GM23338 (cell line): ENCODE data around the gene ITIH4. TPM values are rescaled to one million over a fixed set of nuclear protein-coding genes. Genes with fewer than 3 reads are reported as not detected.

Experiments used
- POLR2AphosphoS5 ChIP-seq: IDR thresholded peaks from 2 replicates; pipeline ENCODE4 v1.6.1; 2016; ENCODE audit warnings: antibody characterized with exemption, low read depth
- ZNF114 ChIP-seq: fragments of 250-450 bp; sonication (Bioruptor Pico); IDR thresholded peaks from 2 replicates; pipeline ENCODE4 v1.5.0; 2020; ENCODE audit warnings: mild to moderate bottlenecking, moderate library complexity
- polyA plus RNA-seq: library from polyadenylated mRNA; unstranded; fragments of >200 nt; fragmentation: Nextera tagmentation; extraction: Ambion mirVana; gene quantifications from 2 replicates; pipeline ENCODE4 v1.2.1, GENCODE V29; 2016
- total RNA-seq: library from RNA; depleted of rRNA; stranded (reverse); fragments of >200 nt; shearing (Covaris generic); gene quantifications from 2 replicates; pipeline ENCODE4 v1.2.3, GENCODE V29; 2014
- TF ChIP-seq, protein P1 (sequence below): fragments of 250-450 bp; sonication (Bioruptor Pico); IDR thresholded peaks from 2 replicates; pipeline ENCODE4 v1.5.0; 2020; ENCODE audit warnings: mild to moderate bottlenecking, moderate library complexity
- TF ChIP-seq, protein P2 (sequence below): IDR thresholded peaks from one replicate; pipeline ENCODE4 v1.6.1; 2018; ENCODE audit warnings: antibody characterized with exemption; ENCODE audit not compliant: unreplicated experiment
- TF ChIP-seq, protein P3 (sequence below), 2 experiments: fragments of 200-600 bp in 1 of 2; sonication (generic) in 1 of 2; conservative IDR thresholded peaks; 2 replicates each; pipeline versions ENCODE4 v1.5.1 to v1.6.1; 2016 to 2017; ENCODE audit warnings: antibody characterized with exemption in 2 of 2, low read depth in 2 of 2, mild to moderate bottlenecking in 2 of 2, moderate library complexity in 1 of 2

The ITIH4 gene
- total and polyA plus RNA-seq, 2 experiments from 2014 or later: 0.82 to 1.4 TPM

DNA sequence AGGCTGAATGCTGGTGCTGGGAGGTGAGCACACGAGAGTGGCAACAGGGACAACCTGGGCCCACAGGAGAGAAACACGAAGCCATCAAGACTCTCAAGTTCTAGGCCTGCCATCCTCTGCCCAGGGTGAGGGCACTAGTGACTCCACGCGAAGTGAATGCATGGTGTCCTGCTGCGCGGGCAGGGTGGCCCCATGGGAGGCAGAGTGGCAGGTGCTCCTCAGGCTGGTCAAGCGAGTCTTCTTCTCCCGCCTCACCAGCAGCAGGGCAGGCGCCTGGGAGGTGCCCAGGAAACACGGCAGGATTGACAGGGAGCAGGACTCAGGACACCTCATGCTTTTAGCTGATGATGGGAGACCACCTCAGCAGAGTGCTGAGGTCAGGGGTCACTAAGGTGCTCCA lies 40.0 kb upstream of the ITIH4 start (continued):
- TF ChIP-seq, protein P1, sequence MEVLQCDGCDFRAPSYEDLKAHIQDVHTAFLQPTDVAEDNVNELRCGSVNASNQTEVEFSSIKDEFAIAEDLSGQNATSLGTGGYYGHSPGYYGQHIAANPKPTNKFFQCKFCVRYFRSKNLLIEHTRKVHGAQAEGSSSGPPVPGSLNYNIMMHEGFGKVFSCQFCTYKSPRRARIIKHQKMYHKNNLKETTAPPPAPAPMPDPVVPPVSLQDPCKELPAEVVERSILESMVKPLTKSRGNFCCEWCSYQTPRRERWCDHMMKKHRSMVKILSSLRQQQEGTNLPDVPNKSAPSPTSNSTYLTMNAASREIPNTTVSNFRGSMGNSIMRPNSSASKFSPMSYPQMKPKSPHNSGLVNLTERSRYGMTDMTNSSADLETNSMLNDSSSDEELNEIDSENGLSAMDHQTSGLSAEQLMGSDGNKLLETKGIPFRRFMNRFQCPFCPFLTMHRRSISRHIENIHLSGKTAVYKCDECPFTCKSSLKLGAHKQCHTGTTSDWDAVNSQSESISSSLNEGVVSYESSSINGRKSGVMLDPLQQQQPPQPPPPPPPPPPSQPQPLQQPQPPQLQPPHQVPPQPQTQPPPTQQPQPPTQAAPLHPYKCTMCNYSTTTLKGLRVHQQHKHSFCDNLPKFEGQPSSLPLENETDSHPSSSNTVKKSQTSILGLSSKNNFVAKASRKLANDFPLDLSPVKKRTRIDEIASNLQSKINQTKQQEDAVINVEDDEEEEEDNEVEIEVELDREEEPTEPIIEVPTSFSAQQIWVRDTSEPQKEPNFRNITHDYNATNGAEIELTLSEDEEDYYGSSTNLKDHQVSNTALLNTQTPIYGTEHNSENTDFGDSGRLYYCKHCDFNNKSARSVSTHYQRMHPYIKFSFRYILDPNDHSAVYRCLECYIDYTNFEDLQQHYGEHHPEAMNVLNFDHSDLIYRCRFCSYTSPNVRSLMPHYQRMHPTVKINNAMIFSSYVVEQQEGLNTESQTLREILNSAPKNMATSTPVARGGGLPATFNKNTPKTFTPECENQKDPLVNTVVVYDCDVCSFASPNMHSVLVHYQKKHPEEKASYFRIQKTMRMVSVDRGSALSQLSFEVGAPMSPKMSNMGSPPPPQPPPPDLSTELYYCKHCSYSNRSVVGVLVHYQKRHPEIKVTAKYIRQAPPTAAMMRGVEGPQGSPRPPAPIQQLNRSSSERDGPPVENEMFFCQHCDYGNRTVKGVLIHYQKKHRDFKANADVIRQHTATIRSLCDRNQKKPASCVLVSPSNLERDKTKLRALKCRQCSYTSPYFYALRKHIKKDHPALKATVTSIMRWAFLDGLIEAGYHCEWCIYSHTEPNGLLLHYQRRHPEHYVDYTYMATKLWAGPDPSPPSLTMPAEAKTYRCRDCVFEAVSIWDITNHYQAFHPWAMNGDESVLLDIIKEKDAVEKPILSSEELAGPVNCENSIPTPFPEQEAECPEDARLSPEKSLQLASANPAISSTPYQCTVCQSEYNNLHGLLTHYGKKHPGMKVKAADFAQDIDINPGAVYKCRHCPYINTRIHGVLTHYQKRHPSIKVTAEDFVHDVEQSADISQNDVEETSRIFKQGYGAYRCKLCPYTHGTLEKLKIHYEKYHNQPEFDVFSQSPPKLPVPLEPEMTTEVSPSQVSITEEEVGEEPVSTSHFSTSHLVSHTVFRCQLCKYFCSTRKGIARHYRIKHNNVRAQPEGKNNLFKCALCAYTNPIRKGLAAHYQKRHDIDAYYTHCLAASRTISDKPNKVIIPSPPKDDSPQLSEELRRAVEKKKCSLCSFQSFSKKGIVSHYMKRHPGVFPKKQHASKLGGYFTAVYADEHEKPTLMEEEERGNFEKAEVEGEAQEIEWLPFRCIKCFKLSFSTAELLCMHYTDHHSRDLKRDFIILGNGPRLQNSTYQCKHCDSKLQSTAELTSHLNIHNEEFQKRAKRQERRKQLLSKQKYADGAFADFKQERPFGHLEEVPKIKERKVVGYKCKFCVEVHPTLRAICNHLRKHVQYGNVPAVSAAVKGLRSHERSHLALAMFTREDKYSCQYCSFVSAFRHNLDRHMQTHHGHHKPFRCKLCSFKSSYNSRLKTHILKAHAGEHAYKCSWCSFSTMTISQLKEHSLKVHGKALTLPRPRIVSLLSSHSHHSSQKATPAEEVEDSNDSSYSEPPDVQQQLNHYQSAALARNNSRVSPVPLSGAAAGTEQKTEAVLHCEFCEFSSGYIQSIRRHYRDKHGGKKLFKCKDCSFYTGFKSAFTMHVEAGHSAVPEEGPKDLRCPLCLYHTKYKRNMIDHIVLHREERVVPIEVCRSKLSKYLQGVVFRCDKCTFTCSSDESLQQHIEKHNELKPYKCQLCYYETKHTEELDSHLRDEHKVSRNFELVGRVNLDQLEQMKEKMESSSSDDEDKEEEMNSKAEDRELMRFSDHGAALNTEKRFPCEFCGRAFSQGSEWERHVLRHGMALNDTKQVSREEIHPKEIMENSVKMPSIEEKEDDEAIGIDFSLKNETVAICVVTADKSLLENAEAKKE (CRISPR knock-in tag): no peak
- TF ChIP-seq, protein P2, sequence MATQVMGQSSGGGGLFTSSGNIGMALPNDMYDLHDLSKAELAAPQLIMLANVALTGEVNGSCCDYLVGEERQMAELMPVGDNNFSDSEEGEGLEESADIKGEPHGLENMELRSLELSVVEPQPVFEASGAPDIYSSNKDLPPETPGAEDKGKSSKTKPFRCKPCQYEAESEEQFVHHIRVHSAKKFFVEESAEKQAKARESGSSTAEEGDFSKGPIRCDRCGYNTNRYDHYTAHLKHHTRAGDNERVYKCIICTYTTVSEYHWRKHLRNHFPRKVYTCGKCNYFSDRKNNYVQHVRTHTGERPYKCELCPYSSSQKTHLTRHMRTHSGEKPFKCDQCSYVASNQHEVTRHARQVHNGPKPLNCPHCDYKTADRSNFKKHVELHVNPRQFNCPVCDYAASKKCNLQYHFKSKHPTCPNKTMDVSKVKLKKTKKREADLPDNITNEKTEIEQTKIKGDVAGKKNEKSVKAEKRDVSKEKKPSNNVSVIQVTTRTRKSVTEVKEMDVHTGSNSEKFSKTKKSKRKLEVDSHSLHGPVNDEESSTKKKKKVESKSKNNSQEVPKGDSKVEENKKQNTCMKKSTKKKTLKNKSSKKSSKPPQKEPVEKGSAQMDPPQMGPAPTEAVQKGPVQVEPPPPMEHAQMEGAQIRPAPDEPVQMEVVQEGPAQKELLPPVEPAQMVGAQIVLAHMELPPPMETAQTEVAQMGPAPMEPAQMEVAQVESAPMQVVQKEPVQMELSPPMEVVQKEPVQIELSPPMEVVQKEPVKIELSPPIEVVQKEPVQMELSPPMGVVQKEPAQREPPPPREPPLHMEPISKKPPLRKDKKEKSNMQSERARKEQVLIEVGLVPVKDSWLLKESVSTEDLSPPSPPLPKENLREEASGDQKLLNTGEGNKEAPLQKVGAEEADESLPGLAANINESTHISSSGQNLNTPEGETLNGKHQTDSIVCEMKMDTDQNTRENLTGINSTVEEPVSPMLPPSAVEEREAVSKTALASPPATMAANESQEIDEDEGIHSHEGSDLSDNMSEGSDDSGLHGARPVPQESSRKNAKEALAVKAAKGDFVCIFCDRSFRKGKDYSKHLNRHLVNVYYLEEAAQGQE: no peak
- TF ChIP-seq, protein P3, sequence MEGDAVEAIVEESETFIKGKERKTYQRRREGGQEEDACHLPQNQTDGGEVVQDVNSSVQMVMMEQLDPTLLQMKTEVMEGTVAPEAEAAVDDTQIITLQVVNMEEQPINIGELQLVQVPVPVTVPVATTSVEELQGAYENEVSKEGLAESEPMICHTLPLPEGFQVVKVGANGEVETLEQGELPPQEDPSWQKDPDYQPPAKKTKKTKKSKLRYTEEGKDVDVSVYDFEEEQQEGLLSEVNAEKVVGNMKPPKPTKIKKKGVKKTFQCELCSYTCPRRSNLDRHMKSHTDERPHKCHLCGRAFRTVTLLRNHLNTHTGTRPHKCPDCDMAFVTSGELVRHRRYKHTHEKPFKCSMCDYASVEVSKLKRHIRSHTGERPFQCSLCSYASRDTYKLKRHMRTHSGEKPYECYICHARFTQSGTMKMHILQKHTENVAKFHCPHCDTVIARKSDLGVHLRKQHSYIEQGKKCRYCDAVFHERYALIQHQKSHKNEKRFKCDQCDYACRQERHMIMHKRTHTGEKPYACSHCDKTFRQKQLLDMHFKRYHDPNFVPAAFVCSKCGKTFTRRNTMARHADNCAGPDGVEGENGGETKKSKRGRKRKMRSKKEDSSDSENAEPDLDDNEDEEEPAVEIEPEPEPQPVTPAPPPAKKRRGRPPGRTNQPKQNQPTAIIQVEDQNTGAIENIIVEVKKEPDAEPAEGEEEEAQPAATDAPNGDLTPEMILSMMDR (conservative IDR thresholded peaks at IDR 0.05; ENCODE audit: low read depth in 2 of 2): no peak
- TF ChIP-seq ZNF114 (CRISPR knock-in tag): no peak
- TF ChIP-seq POLR2AphosphoS5: no peak
